Measurements from ENCODE around the gene RCSD1. TPM values are rescaled to one million over a fixed set of nuclear protein-coding genes. Genes with fewer than 3 reads are reported as not detected.
"Not testable (repeated sequence)": the region's sequence is repeated elsewhere in the genome, so short reads cannot be mapped to it uniquely, and the experiment has no call there.

The RCSD1 gene
- total and polyA plus RNA-seq, 4 donors = 13.6 to 26.2 (median 15.6) TPM

DNA sequence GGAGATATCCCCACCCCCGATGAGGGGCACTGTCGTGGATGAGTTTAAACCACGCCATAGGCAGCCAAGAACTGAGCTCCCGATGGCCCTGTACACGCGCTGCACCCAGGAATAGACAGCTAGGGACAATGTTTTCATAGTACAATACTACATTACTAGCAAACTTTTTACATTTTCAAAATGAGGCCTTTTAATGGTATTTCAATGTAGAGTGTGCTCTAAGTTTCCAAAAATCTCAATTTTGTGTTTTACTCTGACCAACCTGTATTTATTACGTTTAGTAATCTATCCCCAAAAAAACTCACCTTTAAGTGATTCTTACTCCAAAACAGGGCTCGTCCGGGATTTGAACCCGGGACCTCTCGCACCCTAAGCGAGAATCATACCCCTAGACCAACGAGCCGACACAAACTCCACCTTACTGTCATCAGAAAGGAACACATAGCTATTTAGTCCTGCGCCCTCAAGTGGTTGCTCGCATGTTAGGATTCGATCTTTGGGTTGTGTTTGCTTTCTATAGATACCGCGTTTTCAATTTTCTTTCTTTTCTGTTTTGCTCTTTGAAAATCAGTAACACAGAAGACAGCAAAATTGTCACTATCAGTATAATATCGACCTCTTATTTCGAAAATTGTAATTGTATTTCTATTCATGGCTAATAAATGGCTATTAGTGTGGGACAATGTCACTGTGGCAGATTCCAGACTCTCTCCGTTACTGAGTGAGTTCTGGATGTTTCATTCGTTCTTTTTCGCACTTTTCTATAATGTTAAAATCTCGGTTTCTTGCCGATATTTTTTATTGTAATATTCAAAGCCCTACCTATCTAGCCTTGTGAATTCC, 85.3 kb downstream of the RCSD1 start:
- H3K36me3 ChIP-seq (ENCODE audit: control insufficient read depth, insufficient read depth, low read length) = no peaks in the 10 kb centered on the region
- DNase-seq (ENCODE audit: low read depth in 4 of 6, low spot score in 6 of 6) = peak; percentile 77 to 98 (median 89)
- H3K4me3 ChIP-seq (ENCODE audit: low read depth, low read length) = peak overlapping the region; percentile 94
- H3K9me3 ChIP-seq (ENCODE audit: control insufficient read depth, insufficient read depth, low read length) = no peaks in the 10 kb centered on the region
- H3K27ac ChIP-seq (ENCODE audit: low read depth, low read length) = peak overlapping the region; percentile 79
- H3K4me1 ChIP-seq (ENCODE audit: control insufficient read depth, insufficient read depth, low read length) = peaks cover 13% of the 10 kb centered on the region
- peaks cover 3% of the 10 kb centered on the region for H3K27me3 ChIP-seq (ENCODE audit: control insufficient read depth, insufficient read depth, low read length)
- 0% methylated on average over 1 of the region's 26 CpGs for WGBS (ENCODE audit: insufficient coverage)

DNA sequence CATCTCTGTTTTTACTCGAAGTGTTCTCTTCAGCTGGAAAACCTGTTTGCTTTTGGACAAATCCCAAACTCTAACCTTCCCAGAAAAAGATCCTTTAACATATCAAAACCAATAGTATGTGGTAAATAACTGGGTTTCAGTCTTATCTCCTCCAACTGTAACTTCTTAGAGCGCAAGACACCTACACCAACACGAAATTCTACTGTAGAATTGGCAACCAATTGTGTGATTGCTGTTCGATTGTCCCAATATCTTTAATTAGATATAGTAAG, 85.9 kb downstream of the RCSD1 start:
- Histone ChIP-seq H3K4me1 (ENCODE audit: control insufficient read depth, insufficient read depth, low read length) (peaks cover 14% of the 10 kb centered on the region), H3K27ac (ENCODE audit: low read depth, low read length) (peak overlapping the region; percentile 57), H3K36me3 (ENCODE audit: control insufficient read depth, insufficient read depth, low read length) (no peaks in the 10 kb centered on the region), H3K9me3 (ENCODE audit: control insufficient read depth, insufficient read depth, low read length) (no peaks in the 10 kb centered on the region), H3K4me3 (ENCODE audit: low read depth, low read length) (peak overlapping the region; percentile 94), H3K27me3 (ENCODE audit: control insufficient read depth, insufficient read depth, low read length) (peaks cover 3% of the 10 kb centered on the region)
- peak in 2 of 6 donors; percentile 50 to 58 for DNase-seq (ENCODE audit: low read depth in 4 of 6, low spot score in 6 of 6)
- no CpG with 5 or more reads among the region's 4 CpGs for WGBS (ENCODE audit: insufficient coverage)

DNA sequence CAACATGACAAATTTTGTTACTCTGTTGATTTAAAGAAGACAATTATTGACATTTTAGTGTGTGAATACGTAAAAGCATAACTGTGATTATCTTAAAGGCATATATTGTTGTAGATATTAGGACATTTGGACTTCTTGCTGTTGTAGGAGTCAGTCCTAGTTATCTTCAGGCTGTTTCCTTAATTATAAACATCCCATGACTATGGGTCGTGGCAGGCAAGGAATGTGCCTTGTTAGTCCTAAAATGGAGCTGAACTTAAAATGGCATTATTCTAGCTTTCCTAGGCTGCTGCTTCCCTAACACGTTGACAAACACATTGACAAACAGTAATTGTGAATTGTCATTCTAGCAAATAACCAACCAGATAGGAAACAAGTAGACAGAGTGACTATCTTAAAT, 87.3 kb downstream of the RCSD1 start:
- Histone ChIP-seq H3K36me3 (ENCODE audit: control insufficient read depth, insufficient read depth, low read length) (no peaks in the 10 kb centered on the region), H3K27me3 (ENCODE audit: control insufficient read depth, insufficient read depth, low read length) (peaks cover 3% of the 10 kb centered on the region), H3K9me3 (ENCODE audit: control insufficient read depth, insufficient read depth, low read length) (no peaks in the 10 kb centered on the region), H3K4me1 (ENCODE audit: control insufficient read depth, insufficient read depth, low read length) (peaks cover 16% of the 10 kb centered on the region), H3K27ac (ENCODE audit: low read depth, low read length) (no peak overlapping the region), H3K4me3 (ENCODE audit: low read depth, low read length) (no peak overlapping the region)
- DNase-seq (ENCODE audit: low read depth in 4 of 6, low spot score in 6 of 6) = no peak
- WGBS (ENCODE audit: insufficient coverage) = 100% methylated on average over 1 of the region's 3 CpGs

DNA sequence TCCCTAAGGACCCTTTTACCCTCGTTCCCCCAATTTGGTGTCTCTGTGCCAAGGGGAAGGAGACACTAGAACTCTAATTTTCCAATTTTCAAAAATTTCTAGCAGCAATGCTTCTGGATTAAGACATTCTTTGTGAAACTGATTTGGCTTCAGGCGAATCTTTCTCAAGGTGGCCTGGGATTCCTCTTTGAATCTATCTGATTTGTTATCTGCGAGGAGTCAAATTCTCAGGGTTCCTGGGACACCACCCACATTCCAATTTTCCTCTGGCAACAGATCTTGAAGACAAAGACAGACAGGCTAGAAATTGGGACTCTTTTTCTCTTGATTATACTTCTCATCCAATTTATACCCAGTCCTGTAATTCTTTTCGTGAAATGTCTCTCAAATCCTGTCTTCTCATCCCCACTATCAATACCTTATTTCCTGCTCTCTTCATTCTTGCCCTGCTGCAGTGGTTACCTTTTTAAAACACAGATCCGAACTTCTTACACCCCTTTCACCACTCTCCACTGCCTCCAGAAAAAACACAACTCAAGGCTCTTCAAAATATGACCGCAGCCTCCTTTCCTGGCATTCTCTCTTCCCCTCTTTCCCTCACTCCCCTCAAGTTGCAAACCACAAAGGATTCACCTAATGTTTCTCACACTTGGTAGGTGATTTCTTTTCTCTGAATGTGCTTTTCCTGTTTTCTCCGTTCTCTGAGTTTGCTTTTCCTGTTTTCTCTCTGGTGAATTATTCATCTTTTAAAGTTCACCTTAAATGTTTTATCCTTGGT, 89.1 kb downstream of the RCSD1 start:
- H3K27ac ChIP-seq (ENCODE audit: low read depth, low read length) = no peak overlapping the region
- 75% methylated on average over 4 of the region's 7 CpGs for WGBS (ENCODE audit: insufficient coverage)

DNA sequence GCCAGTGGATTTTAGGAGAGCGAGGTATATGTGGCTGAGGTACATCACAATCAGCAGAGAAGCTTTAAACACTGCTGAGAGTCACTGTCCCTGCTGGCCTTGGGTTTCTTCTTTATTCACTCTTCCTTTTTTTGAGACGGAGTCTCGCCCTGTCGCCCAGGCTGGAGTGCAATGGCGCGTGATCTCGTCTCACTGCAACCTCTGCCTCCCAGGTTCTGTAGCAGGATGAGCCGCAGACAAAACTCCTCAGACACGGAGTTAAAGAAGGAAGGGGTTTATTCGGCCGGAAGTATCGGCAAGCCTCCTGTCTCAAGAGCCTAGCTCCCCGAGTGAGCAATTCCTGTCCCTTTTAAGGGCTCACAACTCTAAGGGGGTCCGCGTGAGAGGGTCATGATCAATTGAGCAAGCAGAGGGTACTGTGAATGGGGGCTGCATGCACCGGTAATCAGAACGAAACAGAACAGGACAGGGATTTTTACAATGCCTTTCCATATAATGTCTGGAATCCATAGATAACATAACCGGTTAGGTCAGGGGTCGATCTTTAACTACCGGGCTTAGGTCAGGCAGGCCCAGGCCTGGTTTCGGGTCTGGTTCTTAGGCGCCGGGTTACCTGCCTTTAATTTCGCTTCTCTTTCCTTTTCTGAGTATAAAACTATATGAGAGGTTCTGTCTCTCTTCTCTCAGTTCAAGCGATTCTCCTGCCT, 89.8 kb downstream of the RCSD1 start:
- not testable (repeated sequence) for H3K27me3 ChIP-seq (ENCODE audit: control insufficient read depth, insufficient read depth, low read length); H3K4me3 ChIP-seq (ENCODE audit: low read depth, low read length); H3K27ac ChIP-seq (ENCODE audit: low read depth, low read length); H3K36me3 ChIP-seq (ENCODE audit: control insufficient read depth, insufficient read depth, low read length); DNase-seq (ENCODE audit: low read depth in 4 of 6, low spot score in 6 of 6); H3K9me3 ChIP-seq (ENCODE audit: control insufficient read depth, insufficient read depth, low read length)
- H3K4me1 ChIP-seq (ENCODE audit: control insufficient read depth, insufficient read depth, low read length) = peaks cover 11% of the 10 kb centered on the region
- 87% methylated on average over 18 of the region's 25 CpGs for WGBS (ENCODE audit: insufficient coverage)

More for the DNA sequence above, 89.1 kb downstream of the RCSD1 start:
- H3K4me3 ChIP-seq (ENCODE audit: low read depth, low read length) = no peak overlapping the region
- H3K9me3 ChIP-seq (ENCODE audit: control insufficient read depth, insufficient read depth, low read length) = no peaks in the 10 kb centered on the region
- no peaks in the 10 kb centered on the region for H3K36me3 ChIP-seq (ENCODE audit: control insufficient read depth, insufficient read depth, low read length)
- DNase-seq (ENCODE audit: low read depth in 4 of 6, low spot score in 6 of 6) = no peak
- no peaks in the 10 kb centered on the region for H3K27me3 ChIP-seq (ENCODE audit: control insufficient read depth, insufficient read depth, low read length)
- H3K4me1 ChIP-seq (ENCODE audit: control insufficient read depth, insufficient read depth, low read length) = peaks cover 10% of the 10 kb centered on the region

DNA sequence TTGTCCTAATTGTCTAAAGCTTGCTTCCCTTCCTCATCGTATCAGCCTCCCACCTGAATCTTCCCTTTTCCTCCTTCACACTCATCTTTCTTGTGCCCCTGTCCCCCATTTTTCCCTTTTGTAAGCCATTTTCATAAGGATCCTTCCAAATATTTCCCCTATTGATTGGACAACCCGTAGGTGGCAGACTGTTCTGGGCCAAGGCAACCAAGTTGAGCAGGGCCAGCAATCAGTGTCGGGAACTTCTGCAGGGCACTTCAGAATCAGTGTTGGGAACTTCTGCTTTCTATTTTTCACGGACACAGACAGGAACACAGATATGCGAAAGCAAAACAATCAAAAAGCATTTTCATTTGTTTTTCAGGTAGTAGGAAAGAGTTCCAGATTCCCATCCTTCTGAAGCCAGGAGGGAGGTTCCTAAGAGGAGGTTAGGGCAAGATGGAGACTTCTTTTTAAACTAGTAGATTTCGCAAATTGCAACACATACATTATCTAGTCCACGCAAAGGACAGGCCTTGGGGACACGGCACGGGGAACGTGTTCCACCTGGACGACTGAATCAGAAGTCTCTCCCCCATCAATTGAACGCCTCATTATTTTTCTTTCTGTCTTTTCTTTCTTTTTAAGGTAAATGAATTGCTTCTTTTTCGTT, 91.1 kb downstream of the RCSD1 start:
- Histone ChIP-seq H3K27ac (ENCODE audit: low read depth, low read length) (peak overlapping the region; percentile 85), H3K4me1 (ENCODE audit: control insufficient read depth, insufficient read depth, low read length) (peaks cover 8% of the 10 kb centered on the region), H3K4me3 (ENCODE audit: low read depth, low read length) (peak overlapping the region; percentile 62), H3K27me3 (ENCODE audit: control insufficient read depth, insufficient read depth, low read length) (no peaks in the 10 kb centered on the region), H3K9me3 (ENCODE audit: control insufficient read depth, insufficient read depth, low read length) (no peaks in the 10 kb centered on the region), H3K36me3 (ENCODE audit: control insufficient read depth, insufficient read depth, low read length) (no peaks in the 10 kb centered on the region)
- 15% methylated on average over 8 of the region's 13 CpGs for WGBS (ENCODE audit: insufficient coverage)
- peak in 3 of 6 donors; percentile 47 to 70 (median 66) for DNase-seq (ENCODE audit: low read depth in 4 of 6, low spot score in 6 of 6)

DNA sequence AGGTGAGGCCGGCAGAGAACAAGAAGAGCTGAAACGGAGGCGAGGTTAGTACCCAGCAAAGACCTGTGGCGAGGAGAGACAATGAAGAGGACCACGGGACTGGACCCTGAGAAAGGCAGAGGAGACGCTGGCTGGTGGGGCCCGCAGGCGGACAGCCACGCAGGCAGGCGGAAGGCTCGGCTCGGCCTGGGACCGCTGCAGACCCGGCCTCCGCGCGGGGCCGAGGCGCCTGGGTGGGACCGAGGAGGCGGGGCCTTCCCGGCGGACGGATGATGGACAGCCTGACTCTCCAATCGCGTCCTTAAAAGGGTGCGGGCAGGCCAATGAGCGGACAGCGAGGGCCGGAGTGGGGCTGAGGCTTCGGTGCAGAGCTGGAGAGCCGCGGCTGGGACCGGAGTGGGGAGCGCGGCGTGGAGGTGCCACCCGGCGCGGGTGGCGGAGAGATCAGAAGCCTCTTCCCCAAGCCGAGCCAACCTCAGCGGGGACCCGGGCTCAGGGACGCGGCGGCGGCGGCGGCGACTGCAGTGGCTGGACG, 91.7 kb downstream of the RCSD1 start, which contains the start of gene MPZL1:
TSS of gene MPZL1 (plus strand) at position 366 of the 535 bp plus-strand sequence. CDS start 170 bp downstream, outside the sequence.
- peak; percentile 87 to 98 (median 92) for DNase-seq (ENCODE audit: low read depth in 4 of 6, low spot score in 6 of 6)
- WGBS (ENCODE audit: insufficient coverage) = under 1% methylated on average over 52 of the region's 52 CpGs
- no peaks in the 10 kb centered on the region for H3K27me3 ChIP-seq (ENCODE audit: control insufficient read depth, insufficient read depth, low read length)
- H3K27ac ChIP-seq (ENCODE audit: low read depth, low read length) = peak within 1 kb of the TSS; percentile 85
- H3K4me3 ChIP-seq (ENCODE audit: low read depth, low read length) = peak within 1 kb of the TSS; percentile 62
- no peaks in the 10 kb centered on the region for H3K9me3 ChIP-seq (ENCODE audit: control insufficient read depth, insufficient read depth, low read length)
- peaks cover 8% of the 10 kb centered on the region for H3K4me1 ChIP-seq (ENCODE audit: control insufficient read depth, insufficient read depth, low read length)
- H3K36me3 ChIP-seq (ENCODE audit: control insufficient read depth, insufficient read depth, low read length) = no peaks in the 10 kb centered on the region

DNA sequence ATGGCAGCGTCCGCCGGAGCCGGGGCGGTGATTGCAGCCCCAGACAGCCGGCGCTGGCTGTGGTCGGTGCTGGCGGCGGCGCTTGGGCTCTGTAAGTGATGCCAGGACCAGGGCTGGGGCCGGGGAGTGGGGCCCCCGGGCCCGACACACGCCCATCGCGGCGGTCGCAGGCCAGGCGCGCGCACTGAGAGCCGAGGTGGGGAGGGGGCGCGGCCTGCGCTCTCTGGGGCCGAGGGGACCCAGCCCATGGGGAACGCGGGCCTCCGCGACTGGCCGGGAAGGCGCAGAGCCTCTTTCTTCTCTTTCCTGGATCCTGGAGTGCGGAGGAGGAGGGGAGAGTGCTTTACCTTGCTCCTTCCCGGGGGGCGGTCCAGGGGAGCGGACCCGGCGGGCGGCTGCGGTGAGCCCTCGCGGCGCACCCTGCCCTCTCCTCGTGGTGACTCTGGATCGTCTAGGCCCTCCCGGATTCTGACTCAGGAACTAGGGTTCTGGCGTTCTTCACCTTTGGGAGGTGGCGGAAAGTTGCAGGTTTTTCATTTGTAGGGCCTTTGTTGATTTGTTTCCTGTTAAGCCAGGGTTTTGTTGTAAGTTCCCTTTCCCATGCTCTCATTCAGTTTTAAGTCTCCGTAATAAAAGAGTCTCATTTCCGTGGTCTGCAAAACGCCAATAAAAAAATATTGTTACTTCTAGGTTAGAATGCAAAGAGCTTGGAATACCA, 92.3 kb downstream of the RCSD1 start:
- H3K27ac ChIP-seq (ENCODE audit: low read depth, low read length) = peak overlapping the region; percentile 85
- H3K36me3 ChIP-seq (ENCODE audit: control insufficient read depth, insufficient read depth, low read length) = no peaks in the 10 kb centered on the region
- H3K9me3 ChIP-seq (ENCODE audit: control insufficient read depth, insufficient read depth, low read length) = no peaks in the 10 kb centered on the region
- 0% methylated on average over 38 of the region's 52 CpGs for WGBS (ENCODE audit: insufficient coverage)
- peaks cover 8% of the 10 kb centered on the region for H3K4me1 ChIP-seq (ENCODE audit: control insufficient read depth, insufficient read depth, low read length)
- peak overlapping the region; percentile 62 for H3K4me3 ChIP-seq (ENCODE audit: low read depth, low read length)
- H3K27me3 ChIP-seq (ENCODE audit: control insufficient read depth, insufficient read depth, low read length) = no peaks in the 10 kb centered on the region
- DNase-seq (ENCODE audit: low read depth in 4 of 6, low spot score in 6 of 6) = peak in 1 of 6 donors; percentile 19
